GM10248 (cell line): Measurements from ENCODE around the gene PEX16.
"Not testable (repeated sequence)": the region's sequence is repeated elsewhere in the genome, so short reads cannot be mapped to it uniquely, and the experiment has no call there.

Experiments used
- CTCF ChIA-PET: fragments of 300-600 bp; sonication (Branson Sonifier 250); formaldehyde crosslinking; extraction: SDS; loops from one replicate; lab custom pipeline; 2021; ENCODE audit warnings: antibody characterized with exemption; lab: Yijun Ruan, JAX
- POLR2A ChIA-PET: fragments of 350-650 bp; sonication (Branson Sonifier 250); formaldehyde crosslinking; extraction: SDS; loops from one replicate; lab custom pipeline; 2020; ENCODE audit warnings: antibody characterized with exemption; lab: Yijun Ruan, JAX
- DNase-seq: peaks from one replicate; pipeline ENCODE4 v3.0.0; 2012; ENCODE audit errors: extremely low spot score
- TF ChIP-seq, protein P1 (sequence below): IDR thresholded peaks from 2 replicates; pipeline ENCODE4 v1.5.1; 2012; ENCODE audit warnings: mild to moderate bottlenecking, low read depth; ENCODE audit errors: extremely low read depth, missing control alignments, control extremely low read depth

The PEX16 gene

DNA sequence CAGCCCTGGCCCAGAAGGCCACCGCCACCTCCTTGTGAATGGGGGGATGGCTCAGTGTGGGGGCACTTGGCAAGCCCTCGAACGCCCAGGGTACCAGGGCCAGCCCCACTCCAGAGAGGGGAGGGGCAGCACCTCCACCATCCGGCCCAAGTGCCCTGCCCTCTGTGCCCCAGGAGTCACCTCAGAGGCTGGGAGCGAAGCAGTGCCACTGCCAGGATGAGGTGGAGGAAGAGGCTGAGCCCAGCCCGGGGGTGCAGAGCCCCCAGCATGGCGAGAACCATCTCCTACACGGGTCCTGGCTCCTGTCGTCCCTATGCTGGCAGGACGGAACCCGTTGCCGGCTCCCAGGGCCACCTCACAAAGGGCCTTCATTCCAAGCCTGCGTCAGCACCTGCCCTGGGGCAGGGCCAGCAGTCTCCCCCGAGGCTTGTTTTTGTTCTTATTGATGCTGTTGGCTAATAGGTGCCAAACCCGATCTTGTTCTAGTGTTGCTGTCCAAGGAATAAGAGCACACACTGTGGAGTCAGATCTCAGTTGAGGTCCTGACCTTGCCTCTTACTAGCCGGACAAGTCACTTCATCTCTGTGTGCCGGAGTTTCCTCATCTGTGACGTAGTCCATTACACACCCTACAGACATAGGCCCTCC, 10.6 kb downstream of the PEX16 start, which contains the start of gene FREY1:
FREY1 (minus strand) TSS at position 307 of the 647 bp plus-strand sequence; CDS start at position 281, 26 bp downstream.
- TF ChIP-seq, protein P1, sequence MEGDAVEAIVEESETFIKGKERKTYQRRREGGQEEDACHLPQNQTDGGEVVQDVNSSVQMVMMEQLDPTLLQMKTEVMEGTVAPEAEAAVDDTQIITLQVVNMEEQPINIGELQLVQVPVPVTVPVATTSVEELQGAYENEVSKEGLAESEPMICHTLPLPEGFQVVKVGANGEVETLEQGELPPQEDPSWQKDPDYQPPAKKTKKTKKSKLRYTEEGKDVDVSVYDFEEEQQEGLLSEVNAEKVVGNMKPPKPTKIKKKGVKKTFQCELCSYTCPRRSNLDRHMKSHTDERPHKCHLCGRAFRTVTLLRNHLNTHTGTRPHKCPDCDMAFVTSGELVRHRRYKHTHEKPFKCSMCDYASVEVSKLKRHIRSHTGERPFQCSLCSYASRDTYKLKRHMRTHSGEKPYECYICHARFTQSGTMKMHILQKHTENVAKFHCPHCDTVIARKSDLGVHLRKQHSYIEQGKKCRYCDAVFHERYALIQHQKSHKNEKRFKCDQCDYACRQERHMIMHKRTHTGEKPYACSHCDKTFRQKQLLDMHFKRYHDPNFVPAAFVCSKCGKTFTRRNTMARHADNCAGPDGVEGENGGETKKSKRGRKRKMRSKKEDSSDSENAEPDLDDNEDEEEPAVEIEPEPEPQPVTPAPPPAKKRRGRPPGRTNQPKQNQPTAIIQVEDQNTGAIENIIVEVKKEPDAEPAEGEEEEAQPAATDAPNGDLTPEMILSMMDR = no peak
- no peak for DNase-seq
- POLR2A ChIA-PET = no interaction called here
- CTCF ChIA-PET = no interaction called here

GRCh38 chr11:45906096-45906682, 11.5 kb downstream of the PEX16 start:
- TF ChIP-seq, protein P1 = no peak
- ChIA-PET CTCF (interaction anchor here (1.2 kb wide), 1 partner anchor 9 kb away, joined by 4 read pairs; no protein-coding TSS in a partner anchor), POLR2A (interaction anchor here (0.6 kb wide), 1 partner anchor 10 kb away, joined by 3 read pairs; no protein-coding TSS in a partner anchor)
- DNase-seq = no peak

DNA sequence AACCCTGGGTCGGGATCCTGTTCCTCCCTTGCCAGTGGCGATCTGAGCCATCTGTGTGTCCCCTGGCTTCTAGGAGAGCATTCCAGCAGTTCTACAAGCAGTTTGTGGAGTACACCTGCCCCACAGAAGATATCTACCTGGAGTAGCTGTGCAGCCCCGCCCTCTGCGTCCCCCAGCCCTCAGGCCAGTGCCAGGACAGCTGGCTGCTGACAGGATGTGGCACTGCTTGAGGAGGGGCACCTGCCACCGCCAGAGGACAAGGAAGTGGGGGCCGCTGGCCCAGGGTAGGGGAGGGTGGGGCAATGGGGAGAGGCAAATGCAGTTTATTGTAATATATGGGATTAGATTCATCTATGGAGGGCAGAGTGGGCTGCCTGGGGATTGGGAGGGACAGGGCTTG, 12.1 kb downstream of the PEX16 start:
- DNase-seq, POLR2A ChIA-PET: not testable (repeated sequence)
- CTCF ChIA-PET = interaction anchor here (1.2 kb wide), 1 partner anchor 8 kb away, joined by 4 read pairs; no protein-coding TSS in a partner anchor

DNA sequence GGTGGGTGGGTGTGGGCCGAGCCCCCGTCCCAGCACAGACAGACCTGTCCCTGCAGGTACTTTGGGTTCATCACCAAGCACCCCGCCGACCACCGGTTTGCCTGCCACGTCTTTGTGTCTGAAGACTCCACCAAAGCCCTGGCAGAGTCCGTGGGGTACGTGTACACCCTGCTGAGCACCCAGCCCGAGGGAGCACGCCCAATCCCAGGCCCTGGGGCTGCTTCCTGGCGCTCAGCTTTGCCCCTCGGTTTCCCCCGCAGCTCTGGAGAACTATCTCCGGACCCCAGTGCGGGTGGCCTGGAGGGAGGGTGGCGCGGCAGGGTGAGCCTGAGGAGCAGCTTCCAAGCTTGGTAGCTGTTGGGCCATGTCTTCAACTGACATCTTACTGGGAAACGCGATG, 12.6 kb downstream of the PEX16 start:
- POLR2A ChIA-PET = no interaction called here
- DNase-seq = no peak
- CTCF ChIA-PET = interaction anchor here (1.2 kb wide), 1 partner anchor 8 kb away, joined by 4 read pairs; no protein-coding TSS in a partner anchor
- TF ChIP-seq, protein P1 = no peak

- no peak for DNase-seq
- ChIA-PET CTCF (no interaction called here), POLR2A (no interaction called here)
- TF ChIP-seq, protein P1 = no peak
Observed at GRCh38 chr11:45904309-45904915, 13.3 kb downstream of the PEX16 start.

DNA sequence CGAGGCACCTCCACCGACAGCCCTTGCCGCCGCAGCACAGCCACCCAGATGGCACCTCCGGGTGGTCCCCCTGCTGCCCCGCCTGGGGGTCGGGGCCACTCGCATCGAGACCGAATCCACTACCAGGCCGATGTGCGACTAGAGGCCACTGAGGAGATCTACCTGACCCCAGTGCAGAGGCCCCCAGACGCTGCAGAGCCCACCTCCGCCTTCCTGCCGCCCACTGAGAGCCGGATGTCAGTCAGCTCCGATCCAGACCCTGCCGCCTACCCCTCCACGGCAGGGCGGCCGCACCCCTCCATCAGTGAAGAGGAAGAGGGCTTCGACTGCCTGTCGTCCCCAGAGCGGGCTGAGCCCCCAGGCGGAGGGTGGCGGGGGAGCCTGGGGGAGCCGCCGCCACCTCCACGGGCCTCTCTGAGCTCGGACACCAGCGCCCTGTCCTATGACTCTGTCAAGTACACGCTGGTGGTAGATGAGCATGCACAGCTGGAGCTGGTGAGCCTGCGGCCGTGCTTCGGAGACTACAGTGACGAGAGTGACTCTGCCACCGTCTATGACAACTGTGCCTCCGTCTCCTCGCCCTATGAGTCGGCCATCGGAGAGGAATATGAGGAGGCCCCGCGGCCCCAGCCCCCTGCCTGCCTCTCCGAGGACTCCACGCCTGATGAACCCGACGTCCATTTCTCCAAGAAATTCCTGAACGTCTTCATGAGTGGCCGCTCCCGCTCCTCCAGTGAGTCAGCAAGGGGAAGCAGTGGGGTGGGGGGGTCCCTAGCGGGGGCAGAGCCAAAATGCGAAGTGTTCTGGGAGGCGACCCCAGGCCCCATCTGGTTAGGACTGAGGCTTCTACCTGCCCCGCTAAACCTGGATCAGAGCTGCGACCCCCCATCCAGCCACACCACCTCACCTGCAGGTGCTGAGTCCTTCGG, 15.0 kb downstream of the PEX16 start:
- ChIA-PET CTCF (interaction anchor here (1.9 kb wide), 1 partner anchor 62 kb away, joined by 5 read pairs; no protein-coding TSS in a partner anchor), POLR2A (no interaction called here)
- no peak for DNase-seq
- TF ChIP-seq, protein P1 = no peak
